C1 segment of cervical spinal cord (tissue), 14 donors: ENCODE measurements around the gene OBSCN.

Experiments used
- DNase-seq, 14 donors: peaks; one replicate each; lab custom pipeline; 2025; lab: John Stamatoyannopoulos, UW

Gene OBSCN

DNA sequence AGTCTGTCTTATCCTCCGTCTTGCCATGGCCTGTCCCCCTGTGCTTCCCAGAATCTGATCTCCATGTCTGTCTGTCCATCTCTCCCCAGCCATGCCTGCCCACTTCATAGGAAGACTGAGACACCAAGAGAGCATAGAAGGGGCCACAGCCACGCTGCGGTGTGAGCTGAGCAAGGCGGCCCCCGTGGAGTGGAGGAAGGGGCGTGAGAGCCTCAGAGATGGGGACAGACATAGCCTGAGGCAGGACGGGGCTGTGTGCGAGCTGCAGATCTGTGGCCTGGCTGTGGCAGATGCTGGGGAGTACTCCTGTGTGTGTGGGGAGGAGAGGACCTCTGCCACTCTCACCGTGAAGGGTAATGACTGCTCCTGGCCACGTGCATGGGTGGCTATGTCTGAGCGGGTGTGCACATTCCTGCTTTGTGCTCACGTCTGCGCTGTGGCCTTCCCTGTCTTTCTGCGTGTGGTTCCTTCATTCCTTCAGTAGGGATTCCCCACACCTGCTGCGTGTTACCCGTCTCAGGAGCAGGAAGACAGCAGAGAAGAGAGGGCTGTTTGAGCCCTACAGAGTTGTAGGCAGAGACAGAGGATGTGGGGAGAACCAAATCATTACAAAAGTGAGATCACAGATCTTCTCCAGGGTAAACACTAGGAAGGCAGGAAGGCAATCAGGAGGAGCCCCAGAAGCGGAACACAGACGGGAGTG lies 80.8 kb downstream of the OBSCN start:
- DNase-seq, result no peak

DNA sequence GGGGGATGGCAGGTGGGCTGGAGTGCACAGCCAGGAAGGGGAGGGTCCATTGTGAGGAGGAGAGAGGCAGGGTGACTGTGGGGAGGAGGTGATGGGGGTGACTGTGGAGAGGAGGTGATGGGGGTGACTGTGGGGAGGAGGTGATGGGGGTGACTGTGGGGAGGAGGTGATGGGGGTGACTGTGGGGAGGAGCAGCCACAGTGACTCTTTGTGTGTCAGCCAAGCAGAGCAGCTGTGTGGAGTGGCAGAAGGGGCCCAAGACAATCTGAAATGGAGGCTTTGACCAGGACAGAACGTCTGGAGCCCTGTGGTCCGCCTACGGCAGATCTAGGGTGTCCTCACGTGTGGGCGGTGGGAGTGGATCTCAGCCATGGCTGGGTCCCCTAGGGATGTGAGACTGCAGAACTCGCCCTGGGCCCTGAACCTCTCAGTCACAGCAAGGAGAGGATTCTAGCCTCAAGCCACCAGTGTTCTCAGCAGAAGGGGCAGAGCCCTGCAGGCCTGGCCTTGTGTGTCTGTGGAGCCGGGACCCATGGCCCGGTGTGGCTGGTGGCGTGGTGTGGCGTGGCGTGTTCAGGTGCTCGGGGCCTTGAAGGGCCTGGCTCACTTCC lies 81.5 kb downstream of the OBSCN start:
- DNase-seq, result no peak

- no peak for DNase-seq
These were observed 82.4 kb downstream of the OBSCN start for GRCh38 chr1:228289996-228290881.

DNA sequence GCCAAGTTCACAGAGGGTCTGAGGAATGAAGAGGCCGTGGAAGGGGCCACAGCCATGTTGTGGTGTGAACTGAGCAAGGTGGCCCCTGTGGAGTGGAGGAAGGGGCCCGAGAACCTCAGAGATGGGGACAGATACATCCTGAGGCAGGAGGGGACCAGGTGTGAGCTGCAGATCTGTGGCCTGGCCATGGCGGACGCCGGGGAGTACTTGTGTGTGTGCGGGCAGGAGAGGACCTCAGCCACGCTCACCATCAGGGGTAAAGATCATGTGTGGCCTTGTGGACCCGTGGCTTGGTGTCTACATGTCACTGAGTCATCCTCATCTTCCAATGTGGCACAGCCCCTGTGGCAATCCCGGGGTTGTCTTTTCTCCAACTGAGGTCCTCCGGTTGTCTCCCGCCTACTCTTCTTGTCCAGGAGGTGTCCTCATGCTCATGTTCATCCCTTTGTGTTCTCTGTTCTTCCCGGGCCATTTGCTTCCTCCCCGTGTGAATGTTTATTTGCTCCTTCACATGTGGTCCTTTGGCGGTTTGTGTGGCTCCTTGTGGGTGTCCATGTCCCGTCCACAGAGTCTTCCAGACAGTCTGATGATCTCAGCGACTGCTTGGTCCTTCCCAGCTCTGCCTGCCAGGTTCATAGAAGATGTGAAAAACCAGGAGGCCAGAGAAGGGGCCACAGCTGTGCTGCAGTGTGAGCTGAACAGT lies 84.2 kb downstream of the OBSCN start:
- no peak for DNase-seq

DNA sequence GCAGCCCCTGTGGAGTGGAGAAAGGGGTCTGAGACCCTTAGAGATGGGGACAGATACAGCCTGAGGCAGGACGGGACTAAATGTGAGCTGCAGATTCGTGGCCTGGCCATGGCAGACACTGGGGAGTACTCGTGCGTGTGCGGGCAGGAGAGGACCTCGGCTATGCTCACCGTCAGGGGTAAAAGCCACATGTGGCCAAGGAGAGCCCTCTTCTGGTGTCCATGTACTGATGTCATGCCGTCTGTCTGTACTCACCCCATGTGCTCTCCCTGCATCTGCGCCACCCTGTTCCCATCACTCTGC lies 84.7 kb downstream of the OBSCN start:
- no peak for DNase-seq

DNA sequence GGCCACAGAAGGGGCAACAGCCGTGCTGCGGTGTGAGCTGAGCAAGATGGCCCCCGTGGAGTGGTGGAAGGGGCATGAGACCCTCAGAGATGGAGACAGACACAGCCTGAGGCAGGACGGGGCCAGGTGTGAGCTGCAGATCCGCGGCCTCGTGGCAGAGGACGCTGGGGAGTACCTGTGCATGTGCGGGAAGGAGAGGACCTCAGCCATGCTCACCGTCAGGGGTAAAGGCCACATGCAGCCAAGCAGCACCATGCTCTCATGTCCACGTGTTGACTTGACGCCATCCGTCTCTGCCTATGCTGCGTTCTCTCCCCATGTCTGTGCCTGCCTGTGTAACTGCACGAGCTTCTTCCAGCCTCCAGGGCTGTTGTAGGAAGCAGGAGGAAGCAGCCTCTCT lies 85.5 kb downstream of the OBSCN start:
- no peak for DNase-seq

DNA sequence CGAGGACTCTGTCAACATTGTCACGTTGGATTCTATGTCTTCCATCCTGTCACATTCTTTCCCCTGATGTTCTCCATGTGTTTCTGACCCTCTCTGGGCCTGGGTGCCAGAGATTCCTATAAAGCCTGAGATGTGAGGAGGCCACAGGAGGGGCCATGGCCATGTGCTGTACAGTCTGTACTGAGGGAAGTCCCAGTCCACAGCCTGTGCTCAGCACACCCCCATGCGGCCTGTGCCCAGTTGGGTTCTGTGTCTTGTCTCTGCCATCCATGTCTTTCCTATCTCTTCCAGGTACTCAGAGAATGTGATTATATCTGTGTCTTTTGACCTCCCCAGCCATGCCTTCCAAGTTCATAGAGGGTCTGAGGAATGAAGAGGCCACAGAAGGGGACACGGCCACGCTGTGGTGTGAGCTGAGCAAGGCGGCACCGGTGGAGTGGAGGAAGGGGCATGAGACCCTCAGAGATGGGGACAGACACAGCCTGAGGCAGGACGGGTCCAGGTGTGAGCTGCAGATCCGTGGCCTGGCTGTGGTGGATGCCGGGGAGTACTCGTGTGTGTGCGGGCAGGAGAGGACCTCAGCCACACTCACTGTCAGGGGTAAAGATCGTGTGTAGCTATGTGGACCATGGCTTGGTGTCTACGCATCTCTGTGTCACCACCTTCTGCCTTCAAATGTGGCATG lies 86.1 kb downstream of the OBSCN start:
- DNase-seq, result no peak

- no peak for DNase-seq
These were observed 86.9 kb downstream of the OBSCN start for GRCh38 chr1:228294717-228295116.

GRCh38 chr1:228295201-228295600 lies 87.4 kb downstream of the OBSCN start:
- DNase-seq, result no peak

DNA sequence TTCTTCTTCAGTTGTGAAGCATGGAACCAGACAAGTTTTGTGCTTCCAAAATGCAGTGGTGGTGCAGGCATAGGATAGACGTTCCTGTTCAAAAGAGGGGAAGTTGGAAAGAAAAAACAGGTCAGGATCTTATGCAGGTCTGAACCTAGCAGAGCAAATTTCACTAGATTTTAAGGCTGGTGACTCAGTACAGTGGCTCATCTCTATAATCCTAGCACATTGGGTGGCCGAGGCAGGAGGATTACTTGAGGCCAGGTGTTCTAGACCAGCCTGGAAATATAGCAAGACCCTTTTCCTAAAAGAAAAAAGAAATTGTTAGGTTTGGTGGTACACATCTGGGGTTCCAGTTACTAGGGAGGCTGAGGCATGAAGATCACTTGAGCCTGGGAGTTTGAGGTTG lies 88.1 kb downstream of the OBSCN start:
- DNase-seq, result no peak

DNA sequence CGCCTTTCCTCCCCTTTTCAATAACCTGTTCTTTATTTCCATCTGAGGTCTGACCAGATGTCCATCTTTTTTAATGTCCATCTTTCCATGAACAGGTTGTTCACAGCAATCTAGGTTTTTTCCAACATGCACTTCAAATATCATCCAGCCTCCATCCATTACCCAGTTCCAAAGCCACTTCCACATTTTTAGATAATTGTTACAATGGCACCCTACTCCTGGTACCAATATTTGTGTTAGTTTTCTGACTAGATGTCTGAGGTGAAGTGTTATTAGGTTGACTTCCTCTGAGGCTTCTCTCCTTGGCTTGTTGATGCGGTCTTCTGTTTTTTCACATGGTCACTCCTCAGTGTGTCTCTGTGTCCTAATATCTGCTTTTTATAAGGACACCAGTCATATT lies 89.4 kb downstream of the OBSCN start:
- DNase-seq, result no peak

DNA sequence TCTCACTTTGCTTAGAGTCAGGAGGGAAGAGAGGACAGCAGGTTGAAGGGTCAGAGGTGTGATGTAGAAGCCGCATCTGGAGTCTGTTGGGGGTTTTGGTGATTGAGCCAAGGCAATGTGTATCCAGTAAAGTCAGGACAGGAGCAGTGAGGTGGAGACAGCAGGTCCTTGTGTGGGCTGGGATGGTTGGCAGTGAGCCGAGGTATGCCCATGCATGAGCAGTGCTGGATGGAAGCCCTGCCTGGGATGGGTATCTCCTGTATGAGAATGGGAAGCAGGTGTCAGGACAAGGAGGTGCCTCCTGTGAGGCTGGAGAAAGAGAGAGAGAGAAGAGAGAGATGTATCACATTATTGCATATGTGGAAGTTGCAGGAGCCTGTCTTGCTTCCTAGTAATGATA lies 90.0 kb downstream of the OBSCN start:
- no peak for DNase-seq

DNA sequence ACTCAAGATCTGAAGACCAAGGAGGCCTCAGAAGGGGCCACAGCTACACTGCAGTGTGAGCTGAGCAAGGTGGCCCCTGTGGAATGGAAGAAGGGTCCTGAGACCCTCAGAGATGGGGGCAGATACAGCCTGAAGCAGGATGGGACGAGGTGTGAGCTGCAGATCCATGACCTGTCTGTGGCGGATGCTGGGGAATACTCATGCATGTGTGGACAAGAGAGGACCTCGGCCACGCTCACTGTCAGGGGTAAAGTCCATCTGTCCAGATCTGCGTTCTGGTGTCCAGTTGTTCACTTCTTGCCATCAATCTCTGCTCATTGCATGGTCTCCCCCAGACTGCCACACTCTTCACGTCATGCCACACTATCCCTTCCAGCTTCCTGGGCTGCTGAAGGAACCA lies 90.6 kb downstream of the OBSCN start:
- DNase-seq, result no peak

DNA sequence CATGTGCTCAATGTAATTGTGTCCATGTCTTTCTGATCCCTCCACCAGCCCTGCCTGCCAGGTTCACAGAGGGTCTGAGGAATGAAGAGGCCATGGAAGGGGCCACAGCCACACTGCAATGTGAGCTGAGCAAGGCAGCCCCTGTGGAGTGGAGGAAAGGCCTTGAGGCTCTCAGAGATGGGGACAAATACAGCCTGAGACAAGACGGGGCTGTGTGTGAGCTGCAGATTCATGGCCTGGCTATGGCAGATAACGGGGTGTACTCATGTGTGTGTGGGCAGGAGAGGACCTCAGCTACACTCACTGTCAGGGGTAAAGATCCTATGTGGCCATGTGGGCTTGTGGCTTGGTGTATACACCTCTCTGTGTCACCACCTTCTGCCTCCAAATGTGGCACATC lies 91.4 kb downstream of the OBSCN start:
- DNase-seq, result no peak

DNA sequence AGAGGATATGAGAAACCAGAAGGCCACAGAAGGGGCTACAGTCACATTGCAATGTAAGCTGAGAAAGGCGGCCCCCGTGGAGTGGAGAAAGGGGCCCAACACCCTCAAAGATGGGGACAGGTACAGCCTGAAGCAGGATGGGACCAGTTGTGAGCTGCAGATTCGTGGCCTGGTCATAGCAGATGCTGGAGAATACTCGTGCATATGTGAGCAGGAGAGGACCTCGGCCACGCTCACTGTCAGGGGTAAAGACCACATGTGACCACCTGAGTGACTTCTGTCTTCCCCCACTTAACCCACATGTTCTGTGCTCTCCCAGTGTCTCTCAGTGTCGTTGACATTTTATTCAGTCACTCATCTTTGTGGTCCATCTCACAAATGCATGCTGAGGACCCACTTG lies 92.1 kb downstream of the OBSCN start:
- DNase-seq, result no peak

- DNase-seq, result no peak
These were observed 94.2 kb downstream of the OBSCN start for GRCh38 chr1:228302086-228302485.

DNA sequence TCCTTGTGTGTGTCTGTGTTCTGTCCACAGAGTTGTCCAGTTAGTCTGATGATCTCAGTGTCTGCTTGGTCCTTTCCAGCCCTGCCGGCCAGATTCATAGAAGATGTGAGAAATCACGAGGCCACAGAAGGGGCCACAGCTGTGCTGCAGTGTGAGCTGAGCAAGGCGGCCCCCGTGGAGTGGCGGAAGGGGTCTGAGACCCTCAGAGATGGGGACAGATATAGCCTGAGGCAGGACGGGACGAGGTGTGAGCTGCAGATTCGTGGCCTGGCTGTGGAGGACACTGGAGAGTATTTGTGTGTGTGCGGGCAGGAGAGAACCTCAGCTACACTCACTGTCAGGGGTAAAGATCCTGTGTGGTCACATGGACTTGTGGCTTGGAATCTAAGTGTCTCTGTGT lies 95.8 kb downstream of the OBSCN start:
- no peak for DNase-seq

- no peak for DNase-seq
These were observed 96.4 kb downstream of the OBSCN start for GRCh38 chr1:228304225-228304624.

DNA sequence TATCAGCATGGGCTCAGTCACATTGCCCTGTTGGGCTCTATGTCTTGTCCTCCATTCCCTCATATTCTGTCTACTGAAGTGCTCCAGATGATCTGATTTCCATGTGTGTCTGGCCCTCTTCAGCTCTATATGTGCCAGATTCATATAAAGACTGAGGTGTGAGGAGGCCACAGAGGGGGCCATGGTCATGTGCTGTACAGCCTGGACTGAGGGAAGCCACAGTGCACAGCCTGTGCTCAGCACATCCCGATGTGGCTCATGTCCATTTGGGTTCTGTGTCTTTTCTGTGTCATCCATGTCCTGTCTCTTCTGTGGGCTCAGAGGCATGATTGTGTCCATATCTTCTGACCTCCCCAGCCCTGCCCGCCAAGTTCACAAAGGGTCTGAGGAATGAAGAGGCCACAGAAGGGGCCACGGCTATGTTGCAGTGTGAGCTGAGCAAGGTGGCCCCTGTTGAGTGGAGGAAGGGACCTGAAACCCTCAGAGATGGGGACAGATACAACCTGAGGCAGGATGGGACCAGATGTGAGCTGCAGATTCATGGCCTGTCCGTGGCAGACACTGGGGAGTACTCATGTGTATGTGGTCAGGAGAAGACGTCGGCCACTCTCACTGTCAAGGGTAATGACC lies 97.0 kb downstream of the OBSCN start:
- no peak for DNase-seq

DNA sequence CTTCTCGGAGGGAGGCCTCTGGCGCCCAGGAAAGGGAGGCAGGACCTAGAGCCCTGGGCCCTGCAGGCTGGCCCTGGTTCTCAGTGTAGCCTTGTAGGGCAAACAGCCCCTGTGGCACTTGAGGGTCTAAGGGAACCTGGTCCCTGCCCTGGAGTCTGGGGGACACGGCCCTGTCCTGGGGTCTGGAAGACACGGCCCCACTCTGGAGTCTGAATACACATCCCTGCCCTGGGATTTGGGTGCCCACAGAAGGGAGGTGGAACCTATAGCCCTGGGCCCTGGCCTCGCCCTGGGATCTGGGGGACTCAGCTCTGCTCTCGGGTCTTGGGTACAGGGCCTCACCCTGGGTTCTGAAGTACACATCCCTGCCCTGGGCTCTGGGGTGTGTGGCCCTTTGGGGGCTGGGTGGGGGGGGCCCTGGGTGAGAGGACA lies 97.9 kb downstream of the OBSCN start:
- DNase-seq, result no peak
